Mucosa of stomach (tissue), 1 donor: ENCODE results near the gene COL13A1.

Source experiments
- H3K27me3 ChIP-seq: one replicate; pipeline ENCODE4 v1.7.0; 2013; ENCODE audit warnings: mild to moderate bottlenecking, low read length; ENCODE audit not compliant: control insufficient read depth, insufficient read depth
- H3K36me3 ChIP-seq: one replicate; pipeline ENCODE4 v1.7.0; 2013; ENCODE audit warnings: low read length; ENCODE audit not compliant: control insufficient read depth, insufficient read depth
- H3K4me1 ChIP-seq: one replicate; pipeline ENCODE4 v1.7.0; 2013; ENCODE audit warnings: mild to moderate bottlenecking, low read length; ENCODE audit not compliant: control insufficient read depth, insufficient read depth
- H3K4me3 ChIP-seq: one replicate; pipeline ENCODE4 v1.7.0; 2013; ENCODE audit warnings: low read length
- H3K9ac ChIP-seq: one replicate; pipeline ENCODE4 v1.7.0; 2013; ENCODE audit warnings: mild to moderate bottlenecking, low read length, moderate library complexity
- H3K9me3 ChIP-seq: one replicate; pipeline ENCODE4 v1.7.0; 2013; ENCODE audit warnings: mild to moderate bottlenecking, low read length, moderate library complexity; ENCODE audit not compliant: control insufficient read depth
- donor health status: Pancreatic carcinoma.

The COL13A1 gene

GRCh38 chr10:69865450-69865849, 63.7 kb downstream of the COL13A1 start:
- Histone ChIP-seq H3K9ac (no peak overlapping the region), H3K9me3 (no peaks in the 10 kb centered on the region), H3K4me3 (no peak overlapping the region), H3K27me3 (no peaks in the 10 kb centered on the region), H3K36me3 (no peaks in the 10 kb centered on the region), H3K4me1 (peaks cover 28% of the 10 kb centered on the region)

DNA sequence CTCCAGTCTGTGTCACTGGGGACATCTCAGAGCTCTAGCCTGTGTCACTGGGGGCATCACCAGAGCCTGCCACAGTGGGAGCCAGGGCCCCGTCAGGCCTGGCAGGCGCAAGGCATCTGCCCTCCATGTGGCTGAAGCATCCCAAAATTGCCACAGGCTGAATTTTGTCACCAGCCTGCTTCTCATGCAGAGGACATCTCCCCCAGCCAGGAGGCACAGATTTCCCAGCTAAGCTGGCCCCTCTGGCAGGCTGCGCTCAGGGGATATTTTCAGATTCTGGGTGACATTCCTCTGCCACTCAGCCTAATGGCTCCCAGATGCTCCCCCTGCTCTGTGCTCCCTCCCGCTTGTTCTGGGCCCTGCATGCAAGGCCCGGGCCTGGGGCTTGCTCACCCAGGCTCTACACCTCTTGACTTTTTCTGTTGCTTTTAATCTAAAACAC, 64.6 kb downstream of the COL13A1 start:
- Histone ChIP-seq H3K36me3 (no peaks in the 10 kb centered on the region), H3K9ac (peak overlapping the region; percentile 35), H3K27me3 (no peaks in the 10 kb centered on the region), H3K4me3 (no peak overlapping the region), H3K4me1 (peaks cover 28% of the 10 kb centered on the region), H3K9me3 (no peaks in the 10 kb centered on the region)

GRCh38 chr10:69866688-69867461, 65.2 kb downstream of the COL13A1 start:
- no peaks in the 10 kb centered on the region for H3K27me3 ChIP-seq
- peaks cover 28% of the 10 kb centered on the region for H3K4me1 ChIP-seq
- H3K9me3 ChIP-seq = no peaks in the 10 kb centered on the region
- H3K4me3 ChIP-seq = no peak overlapping the region
- peak overlapping the region; percentile 35 for H3K9ac ChIP-seq
- no peaks in the 10 kb centered on the region for H3K36me3 ChIP-seq

GRCh38 chr10:69867699-69868558, 66.2 kb downstream of the COL13A1 start:
- Histone ChIP-seq H3K4me3 (no peak overlapping the region), H3K36me3 (no peaks in the 10 kb centered on the region), H3K9ac (no peak overlapping the region), H3K4me1 (peaks cover 28% of the 10 kb centered on the region), H3K27me3 (no peaks in the 10 kb centered on the region), H3K9me3 (no peaks in the 10 kb centered on the region)

GRCh38 chr10:69868821-69869220, 67.1 kb downstream of the COL13A1 start:
- H3K9me3 ChIP-seq = no peaks in the 10 kb centered on the region
- H3K4me1 ChIP-seq = peaks cover 28% of the 10 kb centered on the region
- no peaks in the 10 kb centered on the region for H3K27me3 ChIP-seq
- no peaks in the 10 kb centered on the region for H3K36me3 ChIP-seq
- H3K4me3 ChIP-seq = no peak overlapping the region
- H3K9ac ChIP-seq = no peak overlapping the region

DNA sequence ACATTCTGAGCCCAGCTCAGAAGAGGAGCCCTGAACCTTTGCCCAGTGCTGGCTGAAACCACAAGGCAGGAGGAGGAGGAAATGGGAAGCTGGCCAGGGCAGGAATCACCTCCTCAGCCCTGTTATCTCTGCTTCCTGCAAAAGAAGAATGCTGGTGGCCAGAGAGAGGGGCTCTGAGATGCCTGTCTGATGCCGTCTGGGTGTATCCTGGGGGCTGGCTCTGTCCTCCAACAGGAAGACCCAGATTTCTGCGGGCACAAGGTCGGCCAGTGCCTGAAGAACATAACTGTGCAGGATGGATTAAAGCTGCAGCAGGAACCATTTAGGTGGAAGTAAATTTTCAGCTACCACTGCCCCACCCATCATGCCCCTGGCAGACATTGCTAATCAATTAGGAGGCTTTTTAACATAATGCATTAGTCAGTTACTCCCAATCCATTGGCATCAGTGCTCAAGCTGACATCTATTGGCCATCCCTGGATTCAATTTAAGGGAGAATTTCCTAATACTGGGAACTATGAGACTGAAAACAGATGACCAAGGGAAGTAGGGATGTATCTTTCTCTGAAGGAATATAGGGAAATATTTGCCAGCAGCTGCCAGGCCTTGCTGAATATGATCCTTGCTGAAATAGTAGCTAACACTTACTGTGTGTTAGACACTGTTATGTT, 67.7 kb downstream of the COL13A1 start:
- H3K36me3 ChIP-seq = no peaks in the 10 kb centered on the region
- no peaks in the 10 kb centered on the region for H3K9me3 ChIP-seq
- no peak overlapping the region for H3K9ac ChIP-seq
- peaks cover 28% of the 10 kb centered on the region for H3K4me1 ChIP-seq
- no peaks in the 10 kb centered on the region for H3K27me3 ChIP-seq
- H3K4me3 ChIP-seq = no peak overlapping the region

- H3K36me3 ChIP-seq = no peaks in the 10 kb centered on the region
- H3K4me1 ChIP-seq = peaks cover 28% of the 10 kb centered on the region
- H3K27me3 ChIP-seq = no peaks in the 10 kb centered on the region
- H3K4me3 ChIP-seq = no peak overlapping the region
- H3K9me3 ChIP-seq = no peaks in the 10 kb centered on the region
- H3K9ac ChIP-seq = no peak overlapping the region
Measured at GRCh38 chr10:69870591-69870990, 68.9 kb downstream of the COL13A1 start.

DNA sequence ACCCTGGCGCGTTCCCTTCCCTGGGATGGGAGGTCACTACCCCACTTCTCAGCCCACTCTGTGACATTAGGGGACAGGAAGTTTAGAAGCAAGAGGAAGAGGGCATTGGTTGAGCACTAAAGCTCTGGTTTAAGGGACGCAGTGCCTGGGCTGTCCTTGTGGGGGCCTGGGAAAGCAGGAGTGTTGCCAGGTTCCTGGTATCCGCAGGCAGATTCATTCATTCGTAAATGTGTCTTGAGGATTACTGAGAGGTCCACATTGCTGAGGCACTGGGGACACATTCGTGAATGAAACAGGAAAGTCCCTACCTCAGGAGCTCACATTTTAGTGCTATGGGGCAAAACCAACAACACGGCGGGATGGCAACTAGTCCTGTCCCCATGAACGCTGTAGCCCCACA, 69.4 kb downstream of the COL13A1 start:
- no peaks in the 10 kb centered on the region for H3K9me3 ChIP-seq
- H3K4me1 ChIP-seq = peaks cover 28% of the 10 kb centered on the region
- H3K27me3 ChIP-seq = no peaks in the 10 kb centered on the region
- no peak overlapping the region for H3K9ac ChIP-seq
- H3K4me3 ChIP-seq = no peak overlapping the region
- H3K36me3 ChIP-seq = no peaks in the 10 kb centered on the region

DNA sequence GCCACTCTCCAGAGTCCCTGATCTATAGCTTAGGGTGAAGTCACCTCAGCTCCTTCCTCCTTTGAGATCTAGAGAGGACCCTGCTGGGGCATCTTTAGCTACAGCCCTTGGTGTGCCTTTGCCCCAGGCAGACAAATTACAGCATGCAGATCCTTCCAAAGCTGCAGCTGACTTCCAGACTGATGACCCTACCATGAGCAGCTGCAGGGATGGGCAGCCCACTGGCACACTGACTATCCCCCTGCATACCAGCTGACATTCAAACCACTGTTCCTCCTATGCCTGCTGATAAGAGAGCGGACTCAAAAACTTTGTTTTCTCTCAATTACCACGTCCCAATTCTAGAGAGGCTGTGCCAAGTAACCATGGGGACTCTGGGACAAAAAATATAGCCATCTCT, 70.6 kb downstream of the COL13A1 start:
- no peaks in the 10 kb centered on the region for H3K9me3 ChIP-seq
- no peak overlapping the region for H3K9ac ChIP-seq
- H3K4me3 ChIP-seq = no peak overlapping the region
- no peaks in the 10 kb centered on the region for H3K27me3 ChIP-seq
- H3K36me3 ChIP-seq = no peaks in the 10 kb centered on the region
- peaks cover 17% of the 10 kb centered on the region for H3K4me1 ChIP-seq

- Histone ChIP-seq H3K4me3 (no peak overlapping the region), H3K27me3 (no peaks in the 10 kb centered on the region), H3K36me3 (no peaks in the 10 kb centered on the region), H3K9me3 (no peaks in the 10 kb centered on the region), H3K9ac (no peak overlapping the region), H3K4me1 (peaks cover 15% of the 10 kb centered on the region)
Measured at GRCh38 chr10:69873135-69873639, 71.5 kb downstream of the COL13A1 start.

DNA sequence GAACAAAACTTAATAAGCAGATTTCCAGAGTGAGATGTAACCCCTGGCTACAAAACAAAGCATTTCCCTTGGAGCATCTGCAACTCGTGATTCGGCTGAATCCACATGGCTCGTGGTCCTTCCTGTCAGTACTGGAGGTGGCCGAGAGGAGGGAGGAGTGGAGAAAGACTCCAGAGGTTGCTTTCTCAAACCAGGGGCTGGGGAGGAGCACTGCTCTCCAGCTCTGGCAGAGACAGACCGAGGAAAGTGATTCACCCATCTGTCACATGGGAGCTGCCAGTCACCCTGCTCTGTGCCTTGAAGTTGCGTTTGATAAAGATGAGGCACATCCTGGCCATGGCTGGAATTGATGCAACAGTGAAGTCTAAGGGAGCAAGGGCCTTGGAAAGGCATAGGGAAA, 72.7 kb downstream of the COL13A1 start:
- Histone ChIP-seq H3K4me3 (no peak overlapping the region), H3K36me3 (no peaks in the 10 kb centered on the region), H3K9ac (no peak overlapping the region), H3K9me3 (no peaks in the 10 kb centered on the region), H3K4me1 (peaks cover 3% of the 10 kb centered on the region), H3K27me3 (no peaks in the 10 kb centered on the region)

DNA sequence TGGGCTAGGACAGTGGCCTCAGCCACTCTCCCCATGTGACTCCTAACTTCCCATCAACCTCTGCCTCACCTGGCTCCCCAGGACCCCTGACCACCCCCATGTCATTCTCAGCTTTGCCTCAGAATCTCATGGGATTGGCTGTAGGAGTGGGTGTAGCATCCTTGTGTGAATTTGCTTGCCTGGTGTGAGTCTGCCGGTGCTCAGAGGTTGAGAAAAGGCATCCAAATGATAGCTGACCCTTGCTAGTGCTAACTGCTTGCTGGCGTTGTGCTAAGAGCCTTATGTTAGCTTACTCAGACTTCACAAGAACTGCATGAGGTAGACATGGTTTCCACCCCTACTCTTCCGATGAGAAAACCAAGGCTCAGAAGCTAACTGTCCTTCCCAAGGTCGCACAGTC, 74.2 kb downstream of the COL13A1 start:
- Histone ChIP-seq H3K36me3 (no peaks in the 10 kb centered on the region), H3K9me3 (no peaks in the 10 kb centered on the region), H3K9ac (no peak overlapping the region), H3K4me3 (no peak overlapping the region), H3K27me3 (peaks cover 12% of the 10 kb centered on the region), H3K4me1 (no peaks in the 10 kb centered on the region)
